ENCODE measurements around the gene ACER2.

DNA sequence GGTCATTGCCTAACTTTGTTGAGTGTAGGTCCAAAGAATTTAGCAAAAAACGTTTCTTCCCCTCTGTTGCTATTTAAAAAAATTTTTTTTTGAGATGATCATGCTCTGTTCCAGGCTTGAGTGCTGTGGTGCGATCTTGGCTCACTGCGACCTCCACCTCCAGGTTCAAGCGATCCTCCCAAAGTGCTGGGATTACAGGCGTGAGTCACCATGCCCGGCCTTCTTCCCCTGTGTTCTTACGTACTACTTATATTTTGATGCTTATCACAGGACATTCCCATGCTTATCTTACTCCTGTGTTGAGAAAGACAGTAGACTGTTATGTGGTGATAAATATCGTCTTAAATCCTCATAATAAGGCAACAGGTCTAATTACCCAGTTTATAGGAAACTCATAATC is 2.5 kb downstream of the ACER2 start:
- no peak for TF ChIP-seq RAD21 (IDR thresholded peaks at IDR 0.05; ENCODE audit: low read length)
- TF ChIP-seq MAFK (IDR thresholded peaks at IDR 0.05; ENCODE audit: low read depth, low read length): no peak
- TF ChIP-seq CEBPB (IDR thresholded peaks at IDR 0.05; ENCODE audit: low read depth, low read length): no peak
- TF ChIP-seq POLR2A (IDR thresholded peaks at IDR 0.05; ENCODE audit: low read depth, low read length): no peak
- TF ChIP-seq, protein P1, sequence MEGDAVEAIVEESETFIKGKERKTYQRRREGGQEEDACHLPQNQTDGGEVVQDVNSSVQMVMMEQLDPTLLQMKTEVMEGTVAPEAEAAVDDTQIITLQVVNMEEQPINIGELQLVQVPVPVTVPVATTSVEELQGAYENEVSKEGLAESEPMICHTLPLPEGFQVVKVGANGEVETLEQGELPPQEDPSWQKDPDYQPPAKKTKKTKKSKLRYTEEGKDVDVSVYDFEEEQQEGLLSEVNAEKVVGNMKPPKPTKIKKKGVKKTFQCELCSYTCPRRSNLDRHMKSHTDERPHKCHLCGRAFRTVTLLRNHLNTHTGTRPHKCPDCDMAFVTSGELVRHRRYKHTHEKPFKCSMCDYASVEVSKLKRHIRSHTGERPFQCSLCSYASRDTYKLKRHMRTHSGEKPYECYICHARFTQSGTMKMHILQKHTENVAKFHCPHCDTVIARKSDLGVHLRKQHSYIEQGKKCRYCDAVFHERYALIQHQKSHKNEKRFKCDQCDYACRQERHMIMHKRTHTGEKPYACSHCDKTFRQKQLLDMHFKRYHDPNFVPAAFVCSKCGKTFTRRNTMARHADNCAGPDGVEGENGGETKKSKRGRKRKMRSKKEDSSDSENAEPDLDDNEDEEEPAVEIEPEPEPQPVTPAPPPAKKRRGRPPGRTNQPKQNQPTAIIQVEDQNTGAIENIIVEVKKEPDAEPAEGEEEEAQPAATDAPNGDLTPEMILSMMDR (conservative IDR thresholded peaks at IDR 0.05; ENCODE audit: low read depth, low read length): no peak
- TF ChIP-seq FOS (IDR thresholded peaks at IDR 0.05; ENCODE audit: low read depth, low read length): no peak
- TF ChIP-seq RFX5 (IDR thresholded peaks at IDR 0.05; ENCODE audit: low read depth, low read length): no peak
- TF ChIP-seq BHLHE40 (IDR thresholded peaks at IDR 0.05; ENCODE audit: low read depth, low read length): no peak
- no peak for TF ChIP-seq NFE2L2 (IDR thresholded peaks at IDR 0.05; ENCODE audit: low read depth, low read length)
- no peak for TF ChIP-seq RCOR1 (IDR thresholded peaks at IDR 0.05; ENCODE audit: insufficient replicate concordance, low read length)
- no peak for TF ChIP-seq MXI1 (IDR thresholded peaks at IDR 0.05; ENCODE audit: borderline replicate concordance, low read depth, low read length)
- no peak for TF ChIP-seq CHD1 (IDR thresholded peaks at IDR 0.05; ENCODE audit: low read depth, low read length)
- no peak for TF ChIP-seq SMC3 (IDR thresholded peaks at IDR 0.05; ENCODE audit: low read depth, low read length)
